WTC11 (cell line): ENCODE measurements around the gene RBM38. TPM values are rescaled to one million over a fixed set of nuclear protein-coding genes. Genes with fewer than 3 reads are reported as not detected.

Source experiments
- CREB1 ChIP-seq: sonication (generic); formaldehyde crosslinking; IDR thresholded peaks from 2 replicates; pipeline ENCODE4 v1.8.0; 2023; ENCODE audit warnings: mild to moderate bottlenecking, missing genetic modification reagents
- ELF4 ChIP-seq: sonication (generic); formaldehyde crosslinking; IDR thresholded peaks from 2 replicates; pipeline ENCODE4 v1.8.1; 2022; ENCODE audit warnings: low read depth, mild to moderate bottlenecking, moderate library complexity, missing genetic modification reagents
- FOXJ3 ChIP-seq: sonication (generic); formaldehyde crosslinking; IDR thresholded peaks from 2 replicates; pipeline ENCODE4 v1.9.0; 2021; ENCODE audit warnings: missing genetic modification reagents, mild to moderate bottlenecking, borderline replicate concordance
- FOXK1 ChIP-seq: sonication (generic); formaldehyde crosslinking; IDR thresholded peaks from 2 replicates; pipeline ENCODE4 v1.8.0; 2022; ENCODE audit warnings: mild to moderate bottlenecking, moderate library complexity, missing genetic modification reagents
- FOXP4 ChIP-seq: sonication (generic); formaldehyde crosslinking; IDR thresholded peaks from 2 replicates; pipeline ENCODE4 v1.8.0; 2022; ENCODE audit warnings: mild to moderate bottlenecking, missing genetic modification reagents
- IRF2 ChIP-seq: sonication (generic); formaldehyde crosslinking; IDR thresholded peaks from 2 replicates; pipeline ENCODE4 v1.8.0; 2022; ENCODE audit warnings: low read depth, missing genetic modification reagents, borderline replicate concordance
- JUN ChIP-seq: sonication (generic); formaldehyde crosslinking; IDR thresholded peaks from 2 replicates; pipeline ENCODE4 v1.8.0; 2023; ENCODE audit warnings: mild to moderate bottlenecking, missing genetic modification reagents
- MLX ChIP-seq: sonication (generic); formaldehyde crosslinking; IDR thresholded peaks from 2 replicates; pipeline ENCODE4 v1.8.1; 2023; ENCODE audit warnings: mild to moderate bottlenecking, missing genetic modification reagents, moderate library complexity
- MYBL2 ChIP-seq: sonication (generic); formaldehyde crosslinking; IDR thresholded peaks from 2 replicates; pipeline ENCODE4 v1.8.1; 2023; ENCODE audit warnings: mild to moderate bottlenecking, moderate library complexity, missing genetic modification reagents
- NR2C2 ChIP-seq: sonication (generic); formaldehyde crosslinking; IDR thresholded peaks from 2 replicates; pipeline ENCODE4 v1.8.0; 2022; ENCODE audit warnings: mild to moderate bottlenecking, missing genetic modification reagents
- OVOL2 ChIP-seq: fragments of 250-450 bp; sonication (Bioruptor Pico); IDR thresholded peaks from 2 replicates; pipeline ENCODE4 v1.9.0; 2021; ENCODE audit warnings: mild to moderate bottlenecking, borderline replicate concordance
- SMAD4 ChIP-seq: sonication (generic); formaldehyde crosslinking; IDR thresholded peaks from 2 replicates; pipeline ENCODE4 v1.8.0; 2022; ENCODE audit warnings: mild to moderate bottlenecking, missing genetic modification reagents
- TCF7 ChIP-seq: sonication (generic); formaldehyde crosslinking; IDR thresholded peaks from 2 replicates; pipeline ENCODE4 v1.8.0; 2022; ENCODE audit warnings: mild to moderate bottlenecking, low read depth, missing genetic modification reagents, moderate library complexity
- TEAD4 ChIP-seq: sonication (generic); formaldehyde crosslinking; IDR thresholded peaks from 2 replicates; pipeline ENCODE4 v1.8.0; 2022; ENCODE audit warnings: mild to moderate bottlenecking, missing genetic modification reagents
- ZNF317 ChIP-seq: sonication (generic); formaldehyde crosslinking; IDR thresholded peaks from 2 replicates; pipeline ENCODE4 v1.8.1; 2023; ENCODE audit warnings: low read depth, mild to moderate bottlenecking, moderate library complexity, missing genetic modification reagents, borderline replicate concordance
- total RNA-seq: library from RNA; stranded (reverse); gene quantifications from 3 replicates; pipeline ENCODE4 v1.2.3, GENCODE V29; 2021
- TF ChIP-seq, protein P1 (sequence below): sonication (generic); formaldehyde crosslinking; IDR thresholded peaks from 2 replicates; pipeline ENCODE4 v1.8.0; 2023; ENCODE audit warnings: mild to moderate bottlenecking, missing genetic modification reagents
- TF ChIP-seq, protein P2 (sequence below): fragments of 250-450 bp; sonication (Bioruptor Pico); IDR thresholded peaks from 2 replicates; pipeline ENCODE4 v1.9.0; 2021; ENCODE audit warnings: mild to moderate bottlenecking
- TF ChIP-seq, protein P3 (sequence below): sonication (generic); formaldehyde crosslinking; IDR thresholded peaks from 2 replicates; pipeline ENCODE4 v1.8.1; 2022; ENCODE audit warnings: low read depth, missing genetic modification reagents, borderline replicate concordance
- TF ChIP-seq, protein P4 (sequence below): fragments of 250-450 bp; sonication (Bioruptor Pico); IDR thresholded peaks from 2 replicates; pipeline ENCODE4 v1.9.0; 2021; ENCODE audit warnings: mild to moderate bottlenecking, borderline replicate concordance
- TF ChIP-seq, protein P5 (sequence below): sonication (generic); formaldehyde crosslinking; IDR thresholded peaks from 2 replicates; pipeline ENCODE4 v1.8.1; 2022; ENCODE audit warnings: mild to moderate bottlenecking, moderate library complexity, missing genetic modification reagents

Gene RBM38
- total RNA-seq, 1 experiment from 2014 or later: 69.0 TPM

DNA sequence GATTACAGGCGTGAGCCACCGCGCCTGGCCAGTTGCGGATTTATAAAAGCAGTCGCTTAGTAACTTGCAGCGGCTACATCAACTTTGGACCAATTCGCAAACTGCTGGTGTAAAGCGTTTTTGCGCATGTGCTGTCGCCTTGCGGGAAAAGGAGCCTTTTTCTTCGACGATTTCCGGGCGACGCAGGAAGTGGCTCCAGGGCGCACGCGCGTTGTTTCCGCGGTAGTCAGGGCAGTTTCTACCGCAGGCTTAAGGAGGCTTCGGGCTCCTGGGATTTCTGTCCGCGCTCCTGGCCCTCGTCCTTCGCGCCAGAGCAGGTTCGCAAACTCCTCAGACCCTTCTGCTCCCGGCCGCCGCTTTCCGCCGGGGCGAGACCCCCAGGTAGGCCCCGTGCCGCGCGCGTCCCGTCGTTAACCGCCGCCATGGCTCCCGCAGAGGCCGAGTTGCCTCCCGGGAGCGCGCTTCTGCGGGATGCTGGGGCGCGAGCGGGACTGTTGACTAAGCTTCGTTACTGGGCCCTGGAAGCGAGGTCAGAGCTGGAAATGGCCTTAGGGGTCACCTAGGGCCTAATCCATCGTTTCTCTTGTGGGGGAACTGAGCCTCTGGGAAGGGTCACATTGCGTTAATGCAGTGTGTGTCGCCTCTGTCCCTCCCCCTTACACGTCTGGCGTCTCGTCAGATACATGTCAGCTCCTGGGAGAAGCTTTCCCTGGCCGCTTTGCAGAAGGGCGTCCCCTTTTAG, 40.0 kb upstream of the RBM38 start, which contains the start of gene RAE1 (continued):
- TF ChIP-seq, protein P1, sequence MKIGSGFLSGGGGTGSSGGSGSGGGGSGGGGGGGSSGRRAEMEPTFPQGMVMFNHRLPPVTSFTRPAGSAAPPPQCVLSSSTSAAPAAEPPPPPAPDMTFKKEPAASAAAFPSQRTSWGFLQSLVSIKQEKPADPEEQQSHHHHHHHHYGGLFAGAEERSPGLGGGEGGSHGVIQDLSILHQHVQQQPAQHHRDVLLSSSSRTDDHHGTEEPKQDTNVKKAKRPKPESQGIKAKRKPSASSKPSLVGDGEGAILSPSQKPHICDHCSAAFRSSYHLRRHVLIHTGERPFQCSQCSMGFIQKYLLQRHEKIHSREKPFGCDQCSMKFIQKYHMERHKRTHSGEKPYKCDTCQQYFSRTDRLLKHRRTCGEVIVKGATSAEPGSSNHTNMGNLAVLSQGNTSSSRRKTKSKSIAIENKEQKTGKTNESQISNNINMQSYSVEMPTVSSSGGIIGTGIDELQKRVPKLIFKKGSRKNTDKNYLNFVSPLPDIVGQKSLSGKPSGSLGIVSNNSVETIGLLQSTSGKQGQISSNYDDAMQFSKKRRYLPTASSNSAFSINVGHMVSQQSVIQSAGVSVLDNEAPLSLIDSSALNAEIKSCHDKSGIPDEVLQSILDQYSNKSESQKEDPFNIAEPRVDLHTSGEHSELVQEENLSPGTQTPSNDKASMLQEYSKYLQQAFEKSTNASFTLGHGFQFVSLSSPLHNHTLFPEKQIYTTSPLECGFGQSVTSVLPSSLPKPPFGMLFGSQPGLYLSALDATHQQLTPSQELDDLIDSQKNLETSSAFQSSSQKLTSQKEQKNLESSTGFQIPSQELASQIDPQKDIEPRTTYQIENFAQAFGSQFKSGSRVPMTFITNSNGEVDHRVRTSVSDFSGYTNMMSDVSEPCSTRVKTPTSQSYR (CRISPR knock-in tag): no peak
- TF ChIP-seq, protein P2, sequence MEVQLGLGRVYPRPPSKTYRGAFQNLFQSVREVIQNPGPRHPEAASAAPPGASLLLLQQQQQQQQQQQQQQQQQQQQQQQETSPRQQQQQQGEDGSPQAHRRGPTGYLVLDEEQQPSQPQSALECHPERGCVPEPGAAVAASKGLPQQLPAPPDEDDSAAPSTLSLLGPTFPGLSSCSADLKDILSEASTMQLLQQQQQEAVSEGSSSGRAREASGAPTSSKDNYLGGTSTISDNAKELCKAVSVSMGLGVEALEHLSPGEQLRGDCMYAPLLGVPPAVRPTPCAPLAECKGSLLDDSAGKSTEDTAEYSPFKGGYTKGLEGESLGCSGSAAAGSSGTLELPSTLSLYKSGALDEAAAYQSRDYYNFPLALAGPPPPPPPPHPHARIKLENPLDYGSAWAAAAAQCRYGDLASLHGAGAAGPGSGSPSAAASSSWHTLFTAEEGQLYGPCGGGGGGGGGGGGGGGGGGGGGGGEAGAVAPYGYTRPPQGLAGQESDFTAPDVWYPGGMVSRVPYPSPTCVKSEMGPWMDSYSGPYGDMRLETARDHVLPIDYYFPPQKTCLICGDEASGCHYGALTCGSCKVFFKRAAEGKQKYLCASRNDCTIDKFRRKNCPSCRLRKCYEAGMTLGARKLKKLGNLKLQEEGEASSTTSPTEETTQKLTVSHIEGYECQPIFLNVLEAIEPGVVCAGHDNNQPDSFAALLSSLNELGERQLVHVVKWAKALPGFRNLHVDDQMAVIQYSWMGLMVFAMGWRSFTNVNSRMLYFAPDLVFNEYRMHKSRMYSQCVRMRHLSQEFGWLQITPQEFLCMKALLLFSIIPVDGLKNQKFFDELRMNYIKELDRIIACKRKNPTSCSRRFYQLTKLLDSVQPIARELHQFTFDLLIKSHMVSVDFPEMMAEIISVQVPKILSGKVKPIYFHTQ (CRISPR knock-in tag): no peak
- TF ChIP-seq SMAD4 (CRISPR knock-in tag) (0 out of 2 replicates have a peak, but pooled peaks have one; percentile 20), ZNF317 (no peak), FOXP4 (CRISPR knock-in tag) (peak; percentile 51; the same call in 1 of the 2 replicates), NR2C2 (no peak), JUN (CRISPR knock-in tag) (no peak), TCF7 (CRISPR knock-in tag) (no peak), ELF4 (CRISPR knock-in tag) (no peak), TEAD4 (CRISPR knock-in tag) (peak; percentile 20; the same call in 1 of the 2 replicates), IRF2 (no peak), CREB1 (CRISPR knock-in tag) (0 out of 2 replicates have a peak, but pooled peaks have one; percentile 51), FOXJ3 (CRISPR knock-in tag) (no peak), MLX (no peak), FOXK1 (CRISPR knock-in tag) (peak; percentile 69), MYBL2 (CRISPR knock-in tag) (peak; percentile 82), OVOL2 (CRISPR knock-in tag) (no peak)
- TF ChIP-seq, protein P3, sequence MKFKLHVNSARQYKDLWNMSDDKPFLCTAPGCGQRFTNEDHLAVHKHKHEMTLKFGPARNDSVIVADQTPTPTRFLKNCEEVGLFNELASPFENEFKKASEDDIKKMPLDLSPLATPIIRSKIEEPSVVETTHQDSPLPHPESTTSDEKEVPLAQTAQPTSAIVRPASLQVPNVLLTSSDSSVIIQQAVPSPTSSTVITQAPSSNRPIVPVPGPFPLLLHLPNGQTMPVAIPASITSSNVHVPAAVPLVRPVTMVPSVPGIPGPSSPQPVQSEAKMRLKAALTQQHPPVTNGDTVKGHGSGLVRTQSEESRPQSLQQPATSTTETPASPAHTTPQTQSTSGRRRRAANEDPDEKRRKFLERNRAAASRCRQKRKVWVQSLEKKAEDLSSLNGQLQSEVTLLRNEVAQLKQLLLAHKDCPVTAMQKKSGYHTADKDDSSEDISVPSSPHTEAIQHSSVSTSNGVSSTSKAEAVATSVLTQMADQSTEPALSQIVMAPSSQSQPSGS (CRISPR knock-in tag): no peak
- TF ChIP-seq, protein P4, sequence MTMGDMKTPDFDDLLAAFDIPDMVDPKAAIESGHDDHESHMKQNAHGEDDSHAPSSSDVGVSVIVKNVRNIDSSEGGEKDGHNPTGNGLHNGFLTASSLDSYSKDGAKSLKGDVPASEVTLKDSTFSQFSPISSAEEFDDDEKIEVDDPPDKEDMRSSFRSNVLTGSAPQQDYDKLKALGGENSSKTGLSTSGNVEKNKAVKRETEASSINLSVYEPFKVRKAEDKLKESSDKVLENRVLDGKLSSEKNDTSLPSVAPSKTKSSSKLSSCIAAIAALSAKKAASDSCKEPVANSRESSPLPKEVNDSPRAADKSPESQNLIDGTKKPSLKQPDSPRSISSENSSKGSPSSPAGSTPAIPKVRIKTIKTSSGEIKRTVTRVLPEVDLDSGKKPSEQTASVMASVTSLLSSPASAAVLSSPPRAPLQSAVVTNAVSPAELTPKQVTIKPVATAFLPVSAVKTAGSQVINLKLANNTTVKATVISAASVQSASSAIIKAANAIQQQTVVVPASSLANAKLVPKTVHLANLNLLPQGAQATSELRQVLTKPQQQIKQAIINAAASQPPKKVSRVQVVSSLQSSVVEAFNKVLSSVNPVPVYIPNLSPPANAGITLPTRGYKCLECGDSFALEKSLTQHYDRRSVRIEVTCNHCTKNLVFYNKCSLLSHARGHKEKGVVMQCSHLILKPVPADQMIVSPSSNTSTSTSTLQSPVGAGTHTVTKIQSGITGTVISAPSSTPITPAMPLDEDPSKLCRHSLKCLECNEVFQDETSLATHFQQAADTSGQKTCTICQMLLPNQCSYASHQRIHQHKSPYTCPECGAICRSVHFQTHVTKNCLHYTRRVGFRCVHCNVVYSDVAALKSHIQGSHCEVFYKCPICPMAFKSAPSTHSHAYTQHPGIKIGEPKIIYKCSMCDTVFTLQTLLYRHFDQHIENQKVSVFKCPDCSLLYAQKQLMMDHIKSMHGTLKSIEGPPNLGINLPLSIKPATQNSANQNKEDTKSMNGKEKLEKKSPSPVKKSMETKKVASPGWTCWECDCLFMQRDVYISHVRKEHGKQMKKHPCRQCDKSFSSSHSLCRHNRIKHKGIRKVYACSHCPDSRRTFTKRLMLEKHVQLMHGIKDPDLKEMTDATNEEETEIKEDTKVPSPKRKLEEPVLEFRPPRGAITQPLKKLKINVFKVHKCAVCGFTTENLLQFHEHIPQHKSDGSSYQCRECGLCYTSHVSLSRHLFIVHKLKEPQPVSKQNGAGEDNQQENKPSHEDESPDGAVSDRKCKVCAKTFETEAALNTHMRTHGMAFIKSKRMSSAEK (CRISPR knock-in tag): no peak
- TF ChIP-seq, protein P5, sequence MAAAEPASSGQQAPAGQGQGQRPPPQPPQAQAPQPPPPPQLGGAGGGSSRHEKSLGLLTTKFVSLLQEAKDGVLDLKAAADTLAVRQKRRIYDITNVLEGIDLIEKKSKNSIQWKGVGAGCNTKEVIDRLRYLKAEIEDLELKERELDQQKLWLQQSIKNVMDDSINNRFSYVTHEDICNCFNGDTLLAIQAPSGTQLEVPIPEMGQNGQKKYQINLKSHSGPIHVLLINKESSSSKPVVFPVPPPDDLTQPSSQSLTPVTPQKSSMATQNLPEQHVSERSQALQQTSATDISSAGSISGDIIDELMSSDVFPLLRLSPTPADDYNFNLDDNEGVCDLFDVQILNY (CRISPR knock-in tag): no peak
- TF ChIP-seq, all 79 proteins: peak for 15
